ENCODE results near the gene RIC8A. TPM values are rescaled to one million over a fixed set of nuclear protein-coding genes. Genes with fewer than 3 reads are reported as not detected.
A peak's percentile ranks its signal among the peaks of the same experiment; 100 is the strongest.
"Not testable (repeated sequence)": the region's sequence is repeated elsewhere in the genome, so short reads cannot be mapped to it uniquely, and the experiment has no call there.

RIC8A gene
- total RNA-seq, 1 donor from 2014 or later, result 122 TPM

DNA sequence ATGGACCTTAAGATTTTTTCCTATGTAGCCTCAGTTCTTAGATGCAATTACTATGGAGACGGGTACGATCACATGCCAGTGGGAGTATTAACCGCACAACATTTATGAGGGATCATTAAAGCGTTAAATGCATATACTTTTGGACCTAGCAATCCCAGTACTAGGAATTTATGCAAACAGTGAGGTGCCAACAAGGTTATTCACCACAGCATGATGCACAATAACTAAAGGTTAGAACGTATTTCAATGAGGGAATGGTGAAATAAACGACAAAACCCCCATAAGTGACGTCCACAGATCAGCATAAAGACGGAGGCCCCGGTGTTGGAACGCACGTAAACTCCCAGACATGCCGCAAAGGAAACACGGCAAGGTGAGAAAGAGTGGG, 28.1 kb downstream of the RIC8A start:
- peak overlapping the region; percentile 93 for H3K4me3 Mint-ChIP-seq

DNA sequence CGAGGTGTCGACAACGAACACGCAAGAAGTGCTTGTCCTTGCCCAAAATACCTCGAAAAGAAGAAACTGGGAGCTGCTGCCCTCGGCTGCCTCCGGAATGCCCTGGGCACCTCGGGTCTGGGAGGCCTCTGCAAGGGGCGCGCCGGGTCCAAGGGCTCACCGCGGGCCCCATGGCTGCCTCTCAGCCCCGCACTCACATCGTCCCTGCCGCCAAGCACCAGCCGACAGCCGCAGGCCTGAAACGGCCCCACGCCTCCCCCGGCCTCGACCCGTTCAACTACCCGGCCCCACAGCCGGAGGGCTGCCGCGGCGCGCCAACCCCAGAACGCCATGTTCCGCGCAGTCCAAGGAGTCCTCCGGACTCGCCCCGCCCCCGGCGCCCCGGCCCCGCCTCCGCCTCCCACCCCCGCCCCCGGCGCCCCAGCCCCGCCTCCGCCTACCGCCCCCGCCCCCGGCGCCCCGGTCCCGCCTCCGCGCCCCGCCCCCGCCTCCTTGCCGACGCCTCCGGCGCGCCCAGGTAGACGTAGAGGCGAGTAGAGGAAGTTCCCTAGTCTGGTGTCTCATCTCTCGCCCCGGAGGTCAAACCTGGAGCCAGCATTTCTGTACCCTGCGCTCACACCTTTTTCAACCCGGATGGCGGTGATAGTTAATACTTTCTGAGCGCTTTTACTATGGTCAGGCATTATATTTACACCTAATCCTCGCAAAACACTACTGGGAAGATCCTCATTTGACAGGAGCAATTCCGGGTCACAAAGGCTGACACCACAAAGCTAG, 28.7 kb downstream of the RIC8A start, which contains the start of gene SIRT3:
TSS of gene SIRT3 (minus strand) at position 346 of the 777 bp plus-strand sequence. CDS start at position 332, 14 bp downstream.
- H3K27me3 Mint-ChIP-seq (ENCODE audit: low read depth), result no peaks in the 10 kb centered on the region
- peaks cover 26% of the 10 kb centered on the region for H3K4me1 Mint-ChIP-seq
- peak within 1 kb of the TSS; percentile 95 for H3K4me3 Mint-ChIP-seq
- no peaks in the 10 kb centered on the region for H3K36me3 Mint-ChIP-seq (ENCODE audit: low read depth)
- H3K27ac Mint-ChIP-seq (ENCODE audit: unreplicated experiment), result peak within 1 kb of the TSS; percentile 99
- no peak for TF ChIP-seq CTCF (conservative IDR thresholded peaks at IDR 0.05)
- DNase-seq (ENCODE audit: low read depth, low spot score), result peak; percentile 64
- H3K9me3 Mint-ChIP-seq, result no peaks in the 10 kb centered on the region

More for the DNA sequence above, 28.1 kb downstream of the RIC8A start:
- Mint-ChIP-seq H3K27ac (ENCODE audit: unreplicated experiment) (peak overlapping the region; percentile 28), H3K27me3 (ENCODE audit: low read depth) (no peaks in the 10 kb centered on the region), H3K36me3 (ENCODE audit: low read depth) (no peaks in the 10 kb centered on the region), H3K9me3 (no peaks in the 10 kb centered on the region), H3K4me1 (peaks cover 26% of the 10 kb centered on the region)
- no peak for DNase-seq (ENCODE audit: low read depth, low spot score)
- no peak for TF ChIP-seq CTCF (conservative IDR thresholded peaks at IDR 0.05)

DNA sequence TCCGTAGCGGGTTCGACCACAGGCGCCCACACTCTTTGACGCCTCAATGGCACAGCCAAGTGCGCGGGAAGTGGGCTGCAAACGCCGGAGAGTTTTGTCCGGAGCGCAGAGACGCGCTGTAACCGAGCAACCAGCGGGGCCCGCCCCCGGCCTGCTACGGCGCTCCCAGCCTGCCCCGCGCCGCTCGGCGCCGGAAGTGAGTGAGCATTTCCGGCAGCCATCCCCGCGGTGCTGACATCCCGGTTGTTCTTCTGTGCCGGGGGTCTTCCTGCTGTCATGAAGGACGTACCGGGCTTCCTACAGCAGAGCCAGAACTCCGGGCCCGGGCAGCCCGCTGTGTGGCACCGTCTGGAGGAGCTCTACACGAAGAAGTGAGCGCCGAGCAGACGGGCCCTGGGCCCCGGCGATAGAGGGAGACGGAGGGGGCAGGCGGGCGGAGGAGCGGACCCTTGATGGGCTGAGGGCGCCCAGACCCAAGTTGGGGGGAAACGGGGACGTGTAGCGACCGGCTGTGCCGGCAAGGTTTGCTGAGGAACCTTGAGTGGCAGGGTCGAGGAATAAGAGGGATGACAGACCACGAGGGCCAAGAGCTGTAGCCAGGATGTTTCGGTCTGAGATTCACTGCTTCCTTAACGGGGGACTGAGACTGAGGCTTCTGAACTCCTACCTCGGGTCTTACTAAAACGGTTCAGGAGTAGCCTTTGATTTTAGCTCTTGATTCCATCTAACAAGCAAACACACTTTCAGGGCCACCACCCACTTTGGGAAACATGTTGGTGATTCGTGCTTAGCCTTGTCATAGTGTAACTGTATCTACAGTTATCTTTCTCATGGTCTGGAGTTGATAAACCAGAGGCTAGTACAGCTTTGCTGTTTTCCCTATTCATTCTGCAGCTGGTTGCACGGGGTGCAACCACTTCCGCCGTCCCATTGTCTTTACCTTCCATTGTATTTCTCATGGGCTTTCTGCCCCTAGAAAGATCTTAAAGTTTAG, 29.6 kb downstream of the RIC8A start, which contains the start of gene PSMD13:
TSS of gene PSMD13 (plus strand) at position 203 of the 994 bp plus-strand sequence. CDS start at position 277, 74 bp downstream.
- Mint-ChIP-seq H3K9me3 (no peaks in the 10 kb centered on the region), H3K4me1 (peaks cover 26% of the 10 kb centered on the region), H3K27ac (ENCODE audit: unreplicated experiment) (peak within 1 kb of the TSS; percentile 99), H3K36me3 (ENCODE audit: low read depth) (peaks cover 3% of the 10 kb centered on the region), H3K27me3 (ENCODE audit: low read depth) (no peaks in the 10 kb centered on the region), H3K4me3 (peak within 1 kb of the TSS; percentile 95)
- no peak for TF ChIP-seq CTCF (conservative IDR thresholded peaks at IDR 0.05)
- DNase-seq (ENCODE audit: low read depth, low spot score), result peak; percentile 83

- peak overlapping the region; percentile 95 for H3K4me3 Mint-ChIP-seq
- H3K36me3 Mint-ChIP-seq (ENCODE audit: low read depth); H3K27me3 Mint-ChIP-seq (ENCODE audit: low read depth); H3K9me3 Mint-ChIP-seq; DNase-seq (ENCODE audit: low read depth, low spot score); H3K27ac Mint-ChIP-seq (ENCODE audit: unreplicated experiment): not testable (repeated sequence)
- H3K4me1 Mint-ChIP-seq, result peaks cover 26% of the 10 kb centered on the region
Measured at GRCh38 chr11:238346-238745, 30.8 kb downstream of the RIC8A start.

- no peaks in the 10 kb centered on the region for H3K27me3 Mint-ChIP-seq (ENCODE audit: low read depth)
- peaks cover 6% of the 10 kb centered on the region for H3K36me3 Mint-ChIP-seq (ENCODE audit: low read depth)
- H3K4me3 Mint-ChIP-seq, result no peak overlapping the region
- H3K4me1 Mint-ChIP-seq, result peaks cover 23% of the 10 kb centered on the region
- H3K9me3 Mint-ChIP-seq, result no peaks in the 10 kb centered on the region
- no peak for TF ChIP-seq CTCF (conservative IDR thresholded peaks at IDR 0.05)
- no peak overlapping the region for H3K27ac Mint-ChIP-seq (ENCODE audit: unreplicated experiment)
- no peak for DNase-seq (ENCODE audit: low read depth, low spot score)
Measured at GRCh38 chr11:240315-240714, 32.8 kb downstream of the RIC8A start.
